Heart left ventricle (tissue), 13 donors: ENCODE data around the gene SETDB2.

Experiments
- CTCF ChIP-seq, 12 donors: fragments of 200-600 bp; sonication (generic) in 4 of 12; IDR thresholded peaks; one replicate each; pipeline versions ENCODE4 v1.5.0 to v1.8.0; 2018 to 2022; ENCODE audit warnings: antibody characterized with exemption in 12 of 12, mild to moderate bottlenecking in 5 of 12
- POLR2A ChIP-seq, 2 donors: fragments of 450-650 bp; IDR thresholded peaks; one replicate each; pipeline ENCODE4 v1.6.1; 2017; ENCODE audit warnings: antibody characterized with exemption in 2 of 2, mild to moderate bottlenecking in 2 of 2, moderate library complexity in 2 of 2
- donor health status: ischemic (EF 13 %, LVEDD 7.1; RV severe dilation, severe dysfunction).
- donor health status: DM: no; HTN: yes; CAD: no.
- donor health status: DM: no; HTN: no; CAD: no.
- donor health status: ischemic (EF 25% LVEDD 6.9; RV normal size, moderate dysfunction).
- donor health status: ischemic (EF 25% LVEDD 5.7; RV mildly dilated, moderate dysfunction).
- donor health status: ischemic (EF 35%, LVEDD 5.7; RV mildly dilated, moderate dysfunction).
- donor health status: nonischemic (EF 11% LVEDD 7.7; RV severe dilation, severe dysfunction).
- donor health status: DM: yes; HTN: yes; CAD: no.
- donor health status: PGD.
- donor health status: ischemic (EF 29% LVEDD 5.4; RV normal size, mild dysfunction).
- donor health status: nonischemic (EF 23%, LVEDD 6.1; RV moderate dilation, normal function).

GRCh38 chr13:49450105-49450819 is 6.2 kb downstream of the SETDB2 start:
- TF ChIP-seq CTCF (IDR thresholded peaks at IDR 0.05) = no peak
- TF ChIP-seq POLR2A (IDR thresholded peaks at IDR 0.05) = no peak
